Transverse colon (tissue), 4 donors: Measurements from ENCODE around the gene TRABD. TPM values are rescaled to one million over a fixed set of nuclear protein-coding genes. Genes with fewer than 3 reads are reported as not detected.

Experiments used
- DNase-seq: peaks from one replicate; pipeline ENCODE4 v3.0.0-alpha.2; 2019
- H3K27ac ChIP-seq, 4 donors: fragments of 200-600 bp; sonication (generic); 2 replicates each; pipeline ENCODE4 v1.5.1; 2016 to 2018; ENCODE audit warnings: inconsistent platforms in 4 of 4
- H3K27me3 ChIP-seq: fragments of 200-600 bp; sonication (generic); 2 replicates; pipeline ENCODE4 v1.5.1; 2017; ENCODE audit warnings: inconsistent platforms
- H3K36me3 ChIP-seq, 4 donors: fragments of 200-600 bp; sonication (generic); 2 replicates each; pipeline ENCODE4 v1.5.1; 2017 to 2019; ENCODE audit warnings: inconsistent platforms in 4 of 4
- H3K4me1 ChIP-seq, 4 donors: fragments of 200-600 bp; sonication (generic); 2 replicates each; pipeline ENCODE4 v1.5.1; 2017 to 2020; ENCODE audit warnings: inconsistent platforms in 4 of 4
- H3K4me3 ChIP-seq, 4 donors: fragments of 200-600 bp; sonication (generic); 1 replicate in 1 of 4; 2 replicates in 3 of 4; pipeline versions ENCODE4 v1.5.1 to v1.6.1; 2017 to 2019; ENCODE audit warnings: inconsistent platforms in 4 of 4
- H3K9me3 ChIP-seq, 2 donors: fragments of 200-600 bp; sonication (generic); 2 replicates each; pipeline ENCODE4 v1.5.1; 2017 to 2019; ENCODE audit warnings: inconsistent platforms in 2 of 2
- EP300 ChIP-seq: sonication (generic); formaldehyde crosslinking; IDR thresholded peaks from one replicate; pipeline ENCODE4 v1.6.1; 2017; ENCODE audit warnings: antibody characterized with exemption, low read depth
- POLR2A ChIP-seq: fragments of 450-650 bp; IDR thresholded peaks from one replicate; pipeline ENCODE4 v1.6.1; 2016; ENCODE audit warnings: antibody characterized with exemption, mild to moderate bottlenecking, moderate library complexity
- POLR2AphosphoS5 ChIP-seq, 3 donors: sonication (generic); formaldehyde crosslinking; IDR thresholded peaks; one replicate each; pipeline ENCODE4 v1.6.1; 2016; ENCODE audit warnings: antibody characterized with exemption in 3 of 3
- WGBS, 2 donors: methylation state at CpG; one replicate each; pipeline ENCODE4 v1.1.5; 2018; ENCODE audit warnings: low coverage in 1 of 2; 5-methylcytosine and 5-hydroxymethylcytosine counted together
- in situ Hi-C, 4 donors: fragments of 200-750 bp; cut with MboI; loops; one replicate each; pipeline versions ENCODE4 v1.15.0 to v1.15.1; 2017; ENCODE audit warnings: low sequenced_read_pairs in 3 of 4, low pct_ligation_motif_present in 1 of 4, low pct_unique_long_range_greater_than_20kb in 1 of 4
- intact Hi-C: fragments of 100-400 bp; cut with DNase I; formaldehyde crosslinking; loops from one replicate; pipeline ENCODE4 v1.15.1; 2023; ENCODE audit warnings: low total_unique reads
- total RNA-seq, 4 donors: library from RNA; depleted of rRNA; stranded (reverse); fragments of >200 nt; gene quantifications; one replicate each; pipeline ENCODE4 v1.1.0, GENCODE V29; 2016
- TF ChIP-seq, protein P1 (sequence below), 5 experiments: fragments of 200-600 bp in 3 of 5; fragments of 450-650 bp in 2 of 5; sonication (generic) in 3 of 5; IDR thresholded peaks; 1 replicate in 2 of 5; 2 replicates in 3 of 5; pipeline ENCODE4 v1.5.1; 2016 to 2017; ENCODE audit warnings: antibody characterized with exemption in 5 of 5, inconsistent platforms in 3 of 5, mild to moderate bottlenecking in 2 of 5, moderate library complexity in 1 of 5

TRABD gene
- total RNA-seq, 4 donors from 2014 or later = 40.6 to 109 (median 69.4) TPM

DNA sequence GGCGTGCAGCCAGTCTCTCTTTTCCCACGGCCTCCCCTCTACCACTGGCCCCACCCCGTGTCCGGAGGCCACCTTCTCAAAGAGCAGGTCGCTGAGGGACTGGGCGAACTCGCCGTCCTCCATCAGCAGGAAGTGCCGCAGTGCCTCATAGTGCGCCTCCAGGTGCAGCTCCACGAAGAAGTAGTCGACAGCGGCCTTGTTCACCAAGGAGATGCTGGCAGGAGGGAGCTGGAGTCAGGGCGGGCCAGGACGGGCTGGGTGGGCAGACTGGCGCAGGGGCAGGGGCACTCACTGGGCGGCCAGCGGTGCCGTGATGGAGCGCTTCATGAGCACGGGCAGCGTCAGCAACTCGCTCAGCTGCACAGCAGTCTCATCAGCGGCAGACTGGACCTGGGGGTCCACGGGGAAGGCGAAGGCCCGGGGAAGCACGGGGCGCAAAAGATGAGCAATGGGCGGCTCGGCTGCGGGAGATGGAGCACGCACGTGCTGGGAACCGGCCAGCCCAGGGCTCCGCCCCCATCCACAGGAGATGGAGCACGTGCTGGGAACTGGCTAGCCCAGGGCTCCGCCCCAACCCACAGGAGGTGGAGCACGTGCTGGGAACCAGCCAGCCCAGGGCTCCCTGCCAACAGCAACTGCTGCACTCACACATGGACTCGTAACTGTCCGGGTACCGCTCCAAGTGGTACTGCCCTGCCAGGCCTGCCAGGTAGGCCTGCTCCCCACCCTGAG, 33.4 kb downstream of the TRABD start:
- TF ChIP-seq, protein P1, sequence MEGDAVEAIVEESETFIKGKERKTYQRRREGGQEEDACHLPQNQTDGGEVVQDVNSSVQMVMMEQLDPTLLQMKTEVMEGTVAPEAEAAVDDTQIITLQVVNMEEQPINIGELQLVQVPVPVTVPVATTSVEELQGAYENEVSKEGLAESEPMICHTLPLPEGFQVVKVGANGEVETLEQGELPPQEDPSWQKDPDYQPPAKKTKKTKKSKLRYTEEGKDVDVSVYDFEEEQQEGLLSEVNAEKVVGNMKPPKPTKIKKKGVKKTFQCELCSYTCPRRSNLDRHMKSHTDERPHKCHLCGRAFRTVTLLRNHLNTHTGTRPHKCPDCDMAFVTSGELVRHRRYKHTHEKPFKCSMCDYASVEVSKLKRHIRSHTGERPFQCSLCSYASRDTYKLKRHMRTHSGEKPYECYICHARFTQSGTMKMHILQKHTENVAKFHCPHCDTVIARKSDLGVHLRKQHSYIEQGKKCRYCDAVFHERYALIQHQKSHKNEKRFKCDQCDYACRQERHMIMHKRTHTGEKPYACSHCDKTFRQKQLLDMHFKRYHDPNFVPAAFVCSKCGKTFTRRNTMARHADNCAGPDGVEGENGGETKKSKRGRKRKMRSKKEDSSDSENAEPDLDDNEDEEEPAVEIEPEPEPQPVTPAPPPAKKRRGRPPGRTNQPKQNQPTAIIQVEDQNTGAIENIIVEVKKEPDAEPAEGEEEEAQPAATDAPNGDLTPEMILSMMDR (IDR thresholded peaks at IDR 0.05) = no peak
- TF ChIP-seq POLR2AphosphoS5 (IDR thresholded peaks at IDR 0.05) = peak in 1 of 3 donors; percentile 61
- TF ChIP-seq EP300 = no peak
- peak; percentile 89 for DNase-seq
- no peaks in the 10 kb centered on the region for H3K9me3 ChIP-seq
- no peak overlapping the region for H3K4me3 ChIP-seq
- in situ Hi-C loops = loop anchor here in 1 of 4 donors (10.0 kb wide), 1 partner anchor 74 kb away; no protein-coding TSS in a partner anchor
- intact Hi-C loops = no loop called here
- peaks cover 0 to 8% (median 2%) of the 10 kb centered on the region in 4 donors for H3K4me1 ChIP-seq
- H3K36me3 ChIP-seq = peaks cover 0 to 48% (median 25%) of the 10 kb centered on the region in 4 donors
- WGBS, 2 donors = 87% methylated on average over 28 of the region's 42 CpGs; no CpG with 5 or more reads in 1 of the 2 donors
- H3K27me3 ChIP-seq = no peaks in the 10 kb centered on the region
- no peak overlapping the region for H3K27ac ChIP-seq

DNA sequence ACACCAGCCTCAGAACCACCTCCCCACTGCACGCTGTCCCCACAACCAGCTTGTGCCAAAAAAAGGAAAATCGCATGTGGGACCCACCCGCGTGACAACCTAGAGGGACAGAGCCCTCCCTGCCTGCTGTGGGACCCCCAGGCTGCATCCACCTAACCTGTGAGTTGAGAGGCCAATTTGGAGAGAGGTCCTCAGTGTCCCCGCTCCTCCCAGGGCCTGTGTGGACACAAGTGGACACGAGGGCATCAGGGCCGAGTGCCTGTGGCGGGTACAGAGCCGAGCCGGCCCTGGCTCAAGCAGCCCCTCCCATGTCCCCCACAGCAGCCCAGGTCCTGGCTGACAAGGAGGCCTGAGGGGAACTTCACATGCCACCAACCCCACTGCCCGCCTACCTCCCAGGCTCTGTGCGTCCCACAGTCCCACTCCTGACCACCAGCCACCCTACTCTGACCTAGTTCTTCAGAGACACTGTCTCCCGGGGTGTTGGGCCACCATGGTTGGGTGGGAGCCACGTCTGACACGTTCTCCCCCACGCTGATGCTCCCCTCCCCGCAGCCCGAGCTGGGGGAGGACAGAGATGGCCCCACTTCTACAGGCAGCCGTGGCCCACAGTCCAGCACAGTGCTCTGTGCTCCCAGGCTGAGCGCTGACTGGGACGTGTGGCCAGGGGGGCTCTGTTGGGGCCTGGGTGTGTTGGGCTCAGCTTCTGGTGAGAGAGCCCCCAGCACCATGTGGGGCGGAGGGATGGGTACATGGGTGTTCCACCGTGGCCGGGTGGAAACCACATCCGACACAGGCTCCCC, 34.3 kb downstream of the TRABD start:
- Histone ChIP-seq H3K36me3 (peaks cover 0 to 51% (median 25%) of the 10 kb centered on the region in 4 donors), H3K27me3 (no peaks in the 10 kb centered on the region)
- no peak for DNase-seq

DNA sequence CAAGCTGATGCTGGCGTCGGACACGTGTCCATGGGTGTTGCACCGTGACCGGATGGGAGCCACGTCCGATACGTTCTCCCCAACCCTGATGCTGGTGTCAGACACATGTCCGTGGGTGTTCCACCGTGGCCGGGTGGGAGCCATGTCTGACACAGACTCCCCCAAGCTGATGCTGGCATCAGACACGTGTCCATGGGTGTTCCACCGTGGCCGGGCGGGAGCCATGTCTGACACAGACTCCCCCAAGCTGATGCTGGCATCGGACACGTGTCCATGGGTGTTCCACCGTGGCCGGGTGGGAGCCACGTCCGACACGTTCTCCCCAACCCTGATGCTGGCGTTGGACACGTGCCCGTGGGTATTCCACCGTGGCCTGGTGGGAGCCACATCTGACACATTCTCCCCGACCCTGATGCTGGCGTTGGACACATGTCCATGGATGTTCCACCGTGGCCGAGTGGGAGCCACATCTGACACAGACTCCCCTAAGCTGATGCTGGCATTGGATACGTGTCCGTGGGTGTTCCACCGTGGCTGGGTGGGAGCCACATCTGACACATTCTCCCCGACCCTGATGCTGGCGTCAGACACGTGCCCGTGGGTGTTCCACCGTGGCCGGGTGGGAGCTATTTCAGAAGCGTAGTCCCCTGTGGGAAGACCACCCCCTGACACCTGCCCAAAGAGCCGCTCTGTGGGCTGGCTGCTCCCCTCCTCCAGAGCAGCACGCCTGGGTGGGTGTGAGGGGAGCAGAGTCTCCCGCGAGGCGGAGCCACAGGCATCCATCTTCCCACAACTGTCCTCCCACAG, 35.1 kb downstream of the TRABD start:
- peaks cover 0 to 8% (median 2%) of the 10 kb centered on the region in 4 donors for H3K4me1 ChIP-seq
- H3K27me3 ChIP-seq = no peaks in the 10 kb centered on the region
- H3K9me3 ChIP-seq = no peaks in the 10 kb centered on the region
- no peak for DNase-seq
- in situ Hi-C loops (no loop called here), intact Hi-C loops (no loop called here)
- H3K4me3 ChIP-seq = no peak overlapping the region
- WGBS, 2 donors = 94% methylated on average over 43 of the region's 45 CpGs; no CpG with 5 or more reads in 1 of the 2 donors
- no peak overlapping the region for H3K27ac ChIP-seq
- TF ChIP-seq, protein P1 (IDR thresholded peaks at IDR 0.05) = no peak
- TF ChIP-seq EP300 = no peak
- TF ChIP-seq POLR2A = no peak
- no peak for TF ChIP-seq POLR2AphosphoS5 (IDR thresholded peaks at IDR 0.05)
- H3K36me3 ChIP-seq = peaks cover 0 to 48% (median 25%) of the 10 kb centered on the region in 4 donors

More for the DNA sequence above, 34.3 kb downstream of the TRABD start:
- in situ Hi-C loops = loop anchor here in 1 of 4 donors (10.0 kb wide), 1 partner anchor 75 kb away; no protein-coding TSS in a partner anchor
- Histone ChIP-seq H3K9me3 (no peaks in the 10 kb centered on the region), H3K4me1 (peaks cover 0 to 8% (median 2%) of the 10 kb centered on the region in 4 donors), H3K27ac (no peak overlapping the region), H3K4me3 (no peak overlapping the region)
- intact Hi-C loops = no loop called here
- TF ChIP-seq POLR2AphosphoS5 (IDR thresholded peaks at IDR 0.05) = no peak
- no peak for TF ChIP-seq POLR2A
- no peak for TF ChIP-seq EP300
- TF ChIP-seq, protein P1 (IDR thresholded peaks at IDR 0.05) = no peak
- WGBS, 2 donors = 82% methylated on average over 24 of the region's 25 CpGs; no CpG with 5 or more reads in 1 of the 2 donors
